OCI-LY7 (cell line): ENCODE data around the gene GPR78. TPM values are rescaled to one million over a fixed set of nuclear protein-coding genes. Genes with fewer than 3 reads are reported as not detected.

Source experiments
- BruUV-seq: library from RNA; stranded (reverse); fragments of 400-500 nt; replicated peaks from 2 replicates; lab custom pipeline; 2021; lab: Mats Ljungman, UMichigan
- CTCF ChIA-PET: fragments of 300-600 bp; sonication (Branson Sonifier 250); formaldehyde crosslinking; loops from one replicate; lab custom pipeline; 2022; ENCODE audit warnings: antibody characterized with exemption; ENCODE audit not compliant: unreplicated experiment; lab: Charles Lee
- POLR2A ChIA-PET: fragments of 300-600 bp; sonication (Branson Sonifier 250); formaldehyde crosslinking; loops from one replicate; lab custom pipeline; 2022; ENCODE audit warnings: antibody characterized with exemption; lab: Charles Lee
- DNase-seq: peaks from one replicate; pipeline ENCODE4 v3.0.0-alpha.2; 2015; ENCODE audit warnings: low spot score
- H2AFZ ChIP-seq: fragments of 200-600 bp; sonication (generic), shearing (Covaris generic); 2 replicates; pipeline ENCODE4 v1.6.1; 2014; ENCODE audit warnings: mild to moderate bottlenecking, antibody characterized with exemption, low read length, moderate library complexity
- H3K27ac ChIP-seq: fragments of 200-600 bp; sonication (generic); 2 replicates; pipeline ENCODE4 v1.5.1; 2014; ENCODE audit warnings: mixed run types, low read depth, mild to moderate bottlenecking, moderate library complexity, low read length, inconsistent platforms; ENCODE audit not compliant: poor library complexity, severe bottlenecking
- H3K36me3 ChIP-seq: fragments of 200-600 bp; sonication (generic); 2 replicates; pipeline ENCODE4 v1.6.1; 2014; ENCODE audit warnings: mild to moderate bottlenecking, antibody characterized with exemption, low read length, moderate library complexity, mixed read lengths; ENCODE audit not compliant: insufficient read depth
- H3K4me1 ChIP-seq: fragments of 200-600 bp; sonication (generic); 2 replicates; pipeline ENCODE4 v1.5.1; 2014; ENCODE audit warnings: mild to moderate bottlenecking, low read length; ENCODE audit not compliant: insufficient read depth, poor library complexity, severe bottlenecking
- H3K4me2 ChIP-seq: fragments of 200-600 bp; sonication (generic); 2 replicates; pipeline ENCODE4 v1.6.1; 2014; ENCODE audit warnings: mild to moderate bottlenecking, low read length
- H3K4me3 ChIP-seq: fragments of 200-600 bp; sonication (generic); 2 replicates; pipeline ENCODE4 v1.5.1; 2014; ENCODE audit warnings: mild to moderate bottlenecking, low read depth, low read length; ENCODE audit not compliant: poor library complexity, severe bottlenecking
- H3K79me2 ChIP-seq: fragments of 200-600 bp; sonication (generic); 2 replicates; pipeline ENCODE4 v1.6.1; 2016; ENCODE audit warnings: low read depth, mild to moderate bottlenecking, low read length, moderate library complexity, mixed read lengths; ENCODE audit not compliant: insufficient read depth
- H3K9me2 ChIP-seq: fragments of 200-600 bp; sonication (generic); 2 replicates; pipeline ENCODE4 v1.6.1; 2016; ENCODE audit warnings: mild to moderate bottlenecking, low read length, mixed read lengths; ENCODE audit not compliant: insufficient read depth
- H3K9me3 ChIP-seq: fragments of 200-600 bp; sonication (generic); 2 replicates; pipeline ENCODE4 v1.6.1; 2014; ENCODE audit warnings: mild to moderate bottlenecking, mixed run types, low read length, mixed read lengths
- H4K20me1 ChIP-seq: fragments of 200-600 bp; sonication (generic); 2 replicates; pipeline ENCODE4 v1.6.1; 2014; ENCODE audit warnings: mild to moderate bottlenecking, antibody characterized with exemption, low read length, moderate library complexity, mixed read lengths; ENCODE audit not compliant: insufficient read depth
- CTCF ChIP-seq: fragments of 200-600 bp; sonication (generic); conservative IDR thresholded peaks from 2 replicates; pipeline ENCODE4 v1.5.1; 2014; ENCODE audit warnings: mild to moderate bottlenecking, antibody characterized with exemption, low read length, moderate library complexity, mixed read lengths
- EZH2phosphoT487 ChIP-seq: fragments of 200-600 bp; sonication (generic); IDR thresholded peaks from 2 replicates; pipeline ENCODE4 v1.6.1; 2018; ENCODE audit warnings: low read depth, borderline replicate concordance, mild to moderate bottlenecking, mixed run types, antibody characterized with exemption, low read length, moderate library complexity, mixed read lengths
- intact Hi-C: fragments of 100-400 bp; cut with micrococcal nuclease; formaldehyde crosslinking; loops from one replicate; pipeline ENCODE4 v1.10.0; 2022; ENCODE audit not compliant: unreplicated experiment
- total RNA-seq, 2 experiments: library from RNA; depleted of rRNA in 1 of 2; stranded (reverse); fragments of >200 nt in 1 of 2; shearing (Covaris generic) in 1 of 2; gene quantifications; 2 replicates each; pipeline ENCODE4 v1.2.3, GENCODE V29; 2014 to 2022

Gene GPR78
- total RNA-seq, 2 experiments from 2014 or later = not detected

- ChIA-PET CTCF (no interaction called here), POLR2A (interaction anchor here (0.7 kb wide), 1 partner anchor 34 kb away, joined by 3 read pairs; no protein-coding TSS in a partner anchor)
- no peaks in the 10 kb centered on the region for H3K9me3 ChIP-seq
- H3K4me3 ChIP-seq = no peak overlapping the region
- intact Hi-C loops = no loop called here
- H3K27ac ChIP-seq = no peak overlapping the region
- no peak overlapping the region for H2AFZ ChIP-seq
- no peaks in the 10 kb centered on the region for H3K4me1 ChIP-seq
- no peaks in the 10 kb centered on the region for H3K9me2 ChIP-seq
- TF ChIP-seq EZH2phosphoT487 (no peak), CTCF (no peak)
- H4K20me1 ChIP-seq = no peaks in the 10 kb centered on the region
- BruUV-seq = no TSS peak
- no peaks in the 10 kb centered on the region for H3K36me3 ChIP-seq
- no peak overlapping the region for H3K4me2 ChIP-seq
- DNase-seq = no peak
- H3K79me2 ChIP-seq = no peaks in the 10 kb centered on the region
Observed at GRCh38 chr4:8556341-8557150, 23.6 kb upstream of the GPR78 start.

- no peak overlapping the region for H3K4me3 ChIP-seq
- POLR2A ChIA-PET = interaction anchor here (0.7 to 0.9 kb wide), 2 partner anchors 13 to 33 kb away, joined by 3 read pairs; no protein-coding TSS in a partner anchor
- no peaks in the 10 kb centered on the region for H3K36me3 ChIP-seq
- H3K27ac ChIP-seq = no peak overlapping the region
- no TSS peak for BruUV-seq
- H2AFZ ChIP-seq = no peak overlapping the region
- H3K9me2 ChIP-seq = no peaks in the 10 kb centered on the region
- no peak for DNase-seq
- intact Hi-C loops = no loop called here
- CTCF ChIA-PET = no interaction called here
- no peak overlapping the region for H3K4me2 ChIP-seq
- no peaks in the 10 kb centered on the region for H3K79me2 ChIP-seq
- H4K20me1 ChIP-seq = no peaks in the 10 kb centered on the region
- no peaks in the 10 kb centered on the region for H3K4me1 ChIP-seq
- H3K9me3 ChIP-seq = no peaks in the 10 kb centered on the region
- TF ChIP-seq CTCF (no peak), EZH2phosphoT487 (no peak)
Observed at GRCh38 chr4:8557151-8558076, 22.8 kb upstream of the GPR78 start.
